NT2/D1 (cell line): ENCODE results near the gene YEATS2.

ENCODE experiments used
- SUZ12 ChIP-seq: IDR thresholded peaks from 2 replicates; pipeline ENCODE4 v1.6.1; 2011; ENCODE audit not compliant: insufficient read length, insufficient read depth; ENCODE audit errors: extremely low read depth
- YY1 ChIP-seq: IDR thresholded peaks from 2 replicates; pipeline ENCODE4 v1.6.1; 2011; ENCODE audit not compliant: insufficient read length, insufficient read depth
- ZNF274 ChIP-seq: IDR thresholded peaks from 2 replicates; pipeline ENCODE4 v1.6.1; 2011; ENCODE audit warnings: mild to moderate bottlenecking, low read depth, low read length

DNA sequence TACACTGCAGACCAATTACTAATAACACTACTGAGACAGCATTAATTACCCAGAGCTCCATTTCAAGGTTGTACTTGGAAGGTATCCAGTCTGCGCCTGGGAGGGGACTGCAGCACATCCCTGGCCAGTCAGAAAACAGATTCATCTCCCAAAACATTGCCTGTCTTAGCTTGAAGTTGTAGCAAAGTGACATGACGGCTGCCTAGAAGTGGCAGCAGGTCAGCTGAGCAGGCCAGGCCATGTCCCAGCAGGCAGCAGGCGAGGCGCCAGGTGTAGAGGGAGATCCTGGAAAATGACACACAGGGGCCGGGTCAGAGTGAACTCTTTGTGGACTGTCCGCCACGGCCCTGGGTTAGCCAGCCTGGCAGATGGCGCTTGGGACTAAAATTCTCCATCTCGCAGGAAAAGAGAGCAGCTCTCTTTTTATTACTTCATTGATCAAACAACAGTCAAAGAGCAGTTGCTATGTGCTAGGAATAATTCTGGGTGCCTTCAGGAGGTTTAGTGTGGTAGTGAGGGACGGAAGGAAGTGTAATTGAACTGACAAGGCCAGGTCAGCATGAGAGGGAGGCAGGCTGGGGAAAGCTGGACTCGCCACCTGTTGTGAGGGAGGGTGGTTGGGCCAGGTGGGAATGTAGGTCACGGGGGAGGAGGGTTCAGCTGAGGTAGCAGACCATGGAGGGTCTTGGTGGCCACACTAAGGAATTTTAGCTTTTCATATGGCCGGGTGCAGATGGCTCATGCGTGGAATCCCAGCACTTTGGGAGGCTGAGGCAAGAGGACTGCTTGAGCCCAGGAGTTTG is 129.1 kb downstream of the YEATS2 start:
- no peak for TF ChIP-seq ZNF274
- no peak for TF ChIP-seq YY1
- no peak for TF ChIP-seq SUZ12
